Heart left ventricle (tissue), 16 donors: ENCODE results near the gene CTAGE1. TPM values are rescaled to one million over a fixed set of nuclear protein-coding genes. Genes with fewer than 3 reads are reported as not detected.

Experiments
- ATAC-seq, 4 donors: fragments of 200-7000 bp; cut with Tn5 transposase; one replicate each; pipeline ENCODE4 v1.9.1; 2020 to 2022; ENCODE audit warnings: moderate library complexity in 4 of 4, mild to moderate bottlenecking in 3 of 4, moderate number of reproducible peaks in 1 of 4
- DNase-seq, 5 donors: peaks; one replicate each; pipeline ENCODE4 v3.0.0-alpha.2; 2020
- H3K27ac ChIP-seq, 12 donors: fragments of 200-600 bp; sonication (generic) in 4 of 12; one replicate each; pipeline versions ENCODE4 v1.5.0 to v1.8.0; 2016 to 2022; ENCODE audit warnings: mild to moderate bottlenecking in 2 of 12
- H3K27me3 ChIP-seq, 9 donors: fragments of 200-600 bp; sonication (generic) in 2 of 9; one replicate each; pipeline versions ENCODE4 v1.5.1 to v1.8.0; 2016 to 2022; ENCODE audit warnings: mild to moderate bottlenecking in 3 of 9
- H3K36me3 ChIP-seq, 9 donors: fragments of 200-600 bp; sonication (generic) in 2 of 9; one replicate each; pipeline versions ENCODE4 v1.5.0 to v1.8.0; 2018 to 2022; ENCODE audit warnings: mild to moderate bottlenecking in 2 of 9
- H3K4me1 ChIP-seq, 12 donors: fragments of 200-600 bp; sonication (generic) in 4 of 12; one replicate each; pipeline versions ENCODE4 v1.5.0 to v1.8.0; 2016 to 2022; ENCODE audit warnings: mild to moderate bottlenecking in 3 of 12
- H3K4me3 ChIP-seq, 12 donors: fragments of 200-600 bp; sonication (generic) in 4 of 12; one replicate each; pipeline versions ENCODE4 v1.5.0 to v1.8.0; 2017 to 2022; ENCODE audit warnings: mild to moderate bottlenecking in 9 of 12, moderate library complexity in 4 of 12
- H3K9me3 ChIP-seq, 12 donors: fragments of 200-600 bp; sonication (generic) in 4 of 12; one replicate each; pipeline versions ENCODE4 v1.5.0 to v1.8.0; 2016 to 2022; ENCODE audit warnings: mild to moderate bottlenecking in 1 of 12
- POLR2A ChIP-seq, 2 donors: fragments of 450-650 bp; IDR thresholded peaks; one replicate each; pipeline ENCODE4 v1.6.1; 2017; ENCODE audit warnings: antibody characterized with exemption in 2 of 2, mild to moderate bottlenecking in 2 of 2, moderate library complexity in 2 of 2
- WGBS, 4 donors: extraction: QIAGEN DNeasy Blood & Tissue Kit in 2 of 4; methylation state at CpG; one replicate each; pipeline versions ENCODE4 v1.1.5 to v1.1.7; 2013 to 2018; 5-methylcytosine and 5-hydroxymethylcytosine counted together
- intact Hi-C, 10 donors: fragments of 100-400 bp; cut with DNase I; formaldehyde crosslinking; loops; one replicate each; pipeline versions ENCODE4 v1.11.1 to v1.14.2; 2022
- polyA plus RNA-seq, 2 donors: library from polyadenylated mRNA; stranded (reverse); fragments of 200-250 nt; gene quantifications; one replicate each; pipeline ENCODE4 v1.2.3, GENCODE V29; 2013
- total RNA-seq, 9 donors: library from RNA; depleted of rRNA in 2 of 9; stranded (reverse); fragments of >200 nt in 2 of 9; fragmentation: NEBNext Ultra II Directional in 3 of 9; extraction: Animal tissue kit (Norgen Biotek cat#: 25700) in 3 of 9; gene quantifications; one replicate each; pipeline versions ENCODE4 v1.1.0 to v1.2.4, GENCODE V29; 2016 to 2023
- TF ChIP-seq, protein P1 (sequence below), 12 donors: fragments of 200-600 bp; sonication (generic) in 4 of 12; IDR thresholded peaks; one replicate each; pipeline versions ENCODE4 v1.5.0 to v1.8.0; 2018 to 2022; ENCODE audit warnings: antibody characterized with exemption in 12 of 12, mild to moderate bottlenecking in 5 of 12
- donor health status: ischemic (EF 13 %, LVEDD 7.1; RV severe dilation, severe dysfunction).
- donor health status: healthy with polysubstance abuse.
- donor health status: DM: no; HTN: yes; CAD: no.
- donor health status: DM: no; HTN: no; CAD: no.
- donor health status: ischemic (EF 25% LVEDD 6.9; RV normal size, moderate dysfunction).
- donor health status: ischemic (EF 25% LVEDD 5.7; RV mildly dilated, moderate dysfunction).
- donor health status: healthy.
- donor health status: DM: yes; HTN: yes; CAD: no.
- donor health status: ischemic (EF 35%, LVEDD 5.7; RV mildly dilated, moderate dysfunction).
- donor health status: nonischemic (EF 11% LVEDD 7.7; RV severe dilation, severe dysfunction).
- donor health status: DM: yes; HTN: yes; CAD: no.
- donor health status: PGD.
- donor health status: ischemic (EF 29% LVEDD 5.4; RV normal size, mild dysfunction).
- donor health status: nonischemic (EF 23%, LVEDD 6.1; RV moderate dilation, normal function).

The CTAGE1 gene
- total and polyA plus RNA-seq, 11 donors: 0.03 TPM; not detected in 10

DNA sequence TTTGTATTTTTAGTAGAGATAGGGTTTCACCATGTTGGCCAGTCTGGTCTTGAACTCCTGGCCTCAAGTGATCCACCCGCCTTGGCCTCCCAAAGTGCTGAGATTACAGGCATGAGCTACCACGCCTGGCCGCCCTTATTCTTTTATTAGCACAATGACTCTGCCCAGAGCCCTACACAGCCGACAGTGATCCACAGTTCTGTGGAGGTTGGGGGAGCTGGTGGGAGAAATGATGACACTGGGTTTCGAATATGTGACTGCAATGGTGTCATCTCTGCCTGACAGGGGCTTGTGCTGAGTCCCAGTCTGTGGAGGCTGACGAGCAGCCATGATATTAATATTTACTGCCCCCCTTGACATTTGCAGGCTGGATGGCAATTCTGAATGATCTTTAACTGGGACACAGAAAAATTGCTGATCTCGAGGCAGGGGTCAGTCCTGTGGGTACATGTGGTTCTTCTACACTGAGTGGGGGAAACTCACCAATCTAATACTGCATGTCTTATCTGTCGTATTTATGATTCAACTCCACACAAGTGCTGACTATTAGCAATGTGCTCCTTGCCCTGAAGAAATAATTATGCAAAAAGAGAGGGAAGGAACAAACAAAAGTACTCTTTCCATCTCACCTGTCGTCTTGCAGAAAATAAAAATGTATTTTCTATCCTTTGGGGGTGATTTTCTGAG, 6.3 kb upstream of the CTAGE1 start:
- intact Hi-C loops: no loop called here
- DNase-seq (no peak), ATAC-seq (peak in 3 of 4 donors; percentile 44 to 53 (median 49))
- Histone ChIP-seq H3K27me3 (no peaks in the 10 kb centered on the region), H3K27ac (peak overlapping the region in 4 of 12 donors; percentile 4 to 55 (median 44)), H3K9me3 (no peaks in the 10 kb centered on the region), H3K4me1 (peaks cover 0 to 29% (median 10%) of the 10 kb centered on the region in 12 donors), H3K36me3 (no peaks in the 10 kb centered on the region), H3K4me3 (no peak overlapping the region)
- WGBS, 4 donors: 83 to 90% (median 88%) methylated on average over 9 of the region's 9 CpGs
- TF ChIP-seq, protein P1, sequence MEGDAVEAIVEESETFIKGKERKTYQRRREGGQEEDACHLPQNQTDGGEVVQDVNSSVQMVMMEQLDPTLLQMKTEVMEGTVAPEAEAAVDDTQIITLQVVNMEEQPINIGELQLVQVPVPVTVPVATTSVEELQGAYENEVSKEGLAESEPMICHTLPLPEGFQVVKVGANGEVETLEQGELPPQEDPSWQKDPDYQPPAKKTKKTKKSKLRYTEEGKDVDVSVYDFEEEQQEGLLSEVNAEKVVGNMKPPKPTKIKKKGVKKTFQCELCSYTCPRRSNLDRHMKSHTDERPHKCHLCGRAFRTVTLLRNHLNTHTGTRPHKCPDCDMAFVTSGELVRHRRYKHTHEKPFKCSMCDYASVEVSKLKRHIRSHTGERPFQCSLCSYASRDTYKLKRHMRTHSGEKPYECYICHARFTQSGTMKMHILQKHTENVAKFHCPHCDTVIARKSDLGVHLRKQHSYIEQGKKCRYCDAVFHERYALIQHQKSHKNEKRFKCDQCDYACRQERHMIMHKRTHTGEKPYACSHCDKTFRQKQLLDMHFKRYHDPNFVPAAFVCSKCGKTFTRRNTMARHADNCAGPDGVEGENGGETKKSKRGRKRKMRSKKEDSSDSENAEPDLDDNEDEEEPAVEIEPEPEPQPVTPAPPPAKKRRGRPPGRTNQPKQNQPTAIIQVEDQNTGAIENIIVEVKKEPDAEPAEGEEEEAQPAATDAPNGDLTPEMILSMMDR (IDR thresholded peaks at IDR 0.05): no peak
- no peak for TF ChIP-seq POLR2A (IDR thresholded peaks at IDR 0.05)

DNA sequence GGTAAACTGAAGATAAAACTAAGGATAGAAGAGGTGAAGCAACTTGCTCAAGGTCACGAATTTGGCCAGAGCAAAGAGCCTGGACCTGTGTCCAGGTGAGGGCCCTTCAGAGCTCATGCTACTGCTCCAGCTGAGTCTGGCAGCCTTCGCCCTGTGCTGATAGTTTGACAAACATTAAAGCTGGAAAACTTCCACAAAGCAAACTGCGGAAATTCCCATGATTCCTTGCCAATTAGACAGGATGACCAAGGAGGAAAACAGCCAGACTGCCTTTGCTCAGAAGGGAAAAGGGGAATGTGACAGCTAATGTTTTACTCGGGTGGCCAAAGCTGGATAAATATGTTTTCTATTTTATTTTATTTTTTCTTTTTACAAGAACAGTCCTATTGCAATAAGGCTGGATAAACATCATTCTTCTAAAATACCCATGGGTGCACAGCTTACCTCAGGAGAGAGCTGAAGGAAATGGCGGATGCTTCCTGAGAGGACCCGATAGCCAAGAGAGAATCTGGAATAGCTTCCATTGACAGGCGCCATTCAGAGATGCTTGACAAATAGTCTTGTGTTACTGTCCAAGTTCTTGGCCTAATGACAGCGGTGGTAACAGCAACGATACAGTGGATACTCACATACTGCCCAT, 5.3 kb upstream of the CTAGE1 start:
- Histone ChIP-seq H3K27me3 (no peaks in the 10 kb centered on the region), H3K4me3 (no peak overlapping the region), H3K9me3 (no peaks in the 10 kb centered on the region), H3K4me1 (peaks cover 0 to 26% (median 7%) of the 10 kb centered on the region in 12 donors), H3K36me3 (no peaks in the 10 kb centered on the region), H3K27ac (peak overlapping the region in 8 of 12 donors; percentile 4 to 55 (median 38))
- intact Hi-C loops: no loop called here
- TF ChIP-seq, protein P1 (IDR thresholded peaks at IDR 0.05): no peak
- TF ChIP-seq POLR2A (IDR thresholded peaks at IDR 0.05): no peak
- peak in 3 of 4 donors; percentile 24 to 57 (median 52) for ATAC-seq
- DNase-seq: peak in 3 of 5 donors; percentile 36 to 51 (median 41)
- WGBS, 4 donors: 45 to 58% (median 46%) methylated on average over 9 of the region's 9 CpGs

DNA sequence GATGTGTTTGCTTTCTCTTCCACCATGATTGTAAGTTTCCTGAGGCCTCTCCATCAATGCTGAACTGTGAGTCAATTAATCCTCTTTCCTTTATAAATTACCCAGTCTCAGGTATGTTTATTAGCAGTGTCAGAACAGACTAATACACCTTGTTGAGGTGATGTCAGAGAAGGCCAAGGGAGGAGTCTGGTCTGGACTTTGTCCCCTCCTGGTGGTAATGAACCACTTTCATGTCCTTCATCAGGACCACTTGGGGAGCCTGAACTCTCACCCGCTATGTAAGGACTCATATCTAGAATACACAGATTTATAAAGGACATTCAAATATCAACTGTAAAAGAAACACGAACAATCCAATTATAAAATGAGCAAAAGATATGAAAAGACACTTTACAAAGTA, 2.9 kb upstream of the CTAGE1 start:
- TF ChIP-seq, protein P1 (IDR thresholded peaks at IDR 0.05): no peak
- TF ChIP-seq POLR2A (IDR thresholded peaks at IDR 0.05): no peak
- Histone ChIP-seq H3K4me3 (no peak overlapping the region), H3K27me3 (no peaks in the 10 kb centered on the region), H3K27ac (no peak overlapping the region), H3K36me3 (no peaks in the 10 kb centered on the region), H3K4me1 (peaks cover 0 to 19% (median 7%) of the 10 kb centered on the region in 12 donors), H3K9me3 (no peaks in the 10 kb centered on the region)
- no peak for ATAC-seq
- DNase-seq: no peak
- intact Hi-C loops: no loop called here
- WGBS, 4 donors: 95 to 100% (median 97%) methylated on average over 2 of the region's 2 CpGs

DNA sequence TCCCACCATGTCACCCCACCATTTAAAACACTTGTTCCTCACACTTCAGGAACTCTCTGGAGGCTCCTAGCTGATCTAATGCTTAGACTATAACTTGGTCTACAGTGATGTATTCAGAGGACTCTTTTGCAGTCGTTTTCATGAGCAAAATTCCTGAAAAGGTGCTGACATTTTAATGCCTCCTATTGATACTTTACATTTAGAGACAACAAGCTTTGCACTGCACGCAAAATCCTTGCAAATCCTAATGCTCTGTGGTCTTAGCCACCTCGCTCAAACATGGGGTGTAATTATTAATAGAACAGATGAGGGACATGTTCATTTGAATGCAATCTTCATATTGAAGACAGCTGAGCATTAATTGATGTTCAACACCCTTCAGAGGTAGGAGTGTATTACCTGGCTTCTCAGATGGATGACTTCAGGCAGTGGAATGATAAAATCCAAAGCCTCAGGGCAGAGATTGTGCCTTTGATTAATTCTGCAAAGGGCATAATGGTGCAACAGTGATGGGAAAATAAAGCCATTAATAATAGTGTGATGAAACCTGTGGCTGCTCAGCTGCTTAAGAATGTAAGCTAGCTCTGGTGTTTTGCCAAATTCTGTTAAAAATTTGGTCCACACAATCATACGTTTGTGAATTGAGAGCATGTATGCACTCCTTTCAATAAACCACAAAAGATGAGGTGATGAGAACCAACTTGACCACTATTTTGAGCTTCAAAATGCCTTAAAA, 5.4 kb downstream of the CTAGE1 start:
- H3K4me1 ChIP-seq: peaks cover 0 to 7% (median 0%) of the 10 kb centered on the region in 12 donors
- no peak for ATAC-seq
- 77 to 81% (median 80%) methylated on average over 4 of the region's 4 CpGs for WGBS, 4 donors
- H3K27me3 ChIP-seq: no peaks in the 10 kb centered on the region
- intact Hi-C loops: no loop called here
- DNase-seq: no peak
- H3K36me3 ChIP-seq: no peaks in the 10 kb centered on the region
- no peaks in the 10 kb centered on the region for H3K9me3 ChIP-seq
- H3K4me3 ChIP-seq: no peak overlapping the region
- TF ChIP-seq, protein P1 (IDR thresholded peaks at IDR 0.05): no peak
- TF ChIP-seq POLR2A (IDR thresholded peaks at IDR 0.05): no peak
- H3K27ac ChIP-seq: no peak overlapping the region
